GM12872 (cell line): ENCODE measurements around the gene ZRANB1.

ENCODE experiments used
- TF ChIP-seq, protein P1 (sequence below): IDR thresholded peaks from 3 replicates; pipeline ENCODE4 v1.5.1; 2011; ENCODE audit warnings: low read depth, mild to moderate bottlenecking, low read length, moderate library complexity; ENCODE audit not compliant: insufficient read depth

ZRANB1 gene

DNA sequence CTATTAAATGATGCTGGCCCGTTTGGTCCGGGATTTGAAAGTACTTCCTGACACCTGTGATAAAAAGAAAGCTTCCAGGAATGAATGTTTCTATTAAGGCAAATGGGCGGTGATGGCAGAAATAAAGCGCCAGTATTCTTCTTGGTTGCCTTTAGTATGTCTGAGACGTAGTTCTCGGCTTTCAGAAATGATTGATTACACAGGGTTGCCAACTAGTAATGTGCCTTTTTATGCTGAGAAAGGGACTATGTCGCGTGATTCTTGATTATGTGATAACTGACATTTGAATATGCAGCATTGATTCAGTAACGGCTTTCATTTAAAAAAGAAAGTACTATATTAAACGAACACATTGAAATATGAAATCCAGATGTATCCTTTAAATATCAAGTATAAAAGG, 13.9 kb downstream of the ZRANB1 start:
- TF ChIP-seq, protein P1, sequence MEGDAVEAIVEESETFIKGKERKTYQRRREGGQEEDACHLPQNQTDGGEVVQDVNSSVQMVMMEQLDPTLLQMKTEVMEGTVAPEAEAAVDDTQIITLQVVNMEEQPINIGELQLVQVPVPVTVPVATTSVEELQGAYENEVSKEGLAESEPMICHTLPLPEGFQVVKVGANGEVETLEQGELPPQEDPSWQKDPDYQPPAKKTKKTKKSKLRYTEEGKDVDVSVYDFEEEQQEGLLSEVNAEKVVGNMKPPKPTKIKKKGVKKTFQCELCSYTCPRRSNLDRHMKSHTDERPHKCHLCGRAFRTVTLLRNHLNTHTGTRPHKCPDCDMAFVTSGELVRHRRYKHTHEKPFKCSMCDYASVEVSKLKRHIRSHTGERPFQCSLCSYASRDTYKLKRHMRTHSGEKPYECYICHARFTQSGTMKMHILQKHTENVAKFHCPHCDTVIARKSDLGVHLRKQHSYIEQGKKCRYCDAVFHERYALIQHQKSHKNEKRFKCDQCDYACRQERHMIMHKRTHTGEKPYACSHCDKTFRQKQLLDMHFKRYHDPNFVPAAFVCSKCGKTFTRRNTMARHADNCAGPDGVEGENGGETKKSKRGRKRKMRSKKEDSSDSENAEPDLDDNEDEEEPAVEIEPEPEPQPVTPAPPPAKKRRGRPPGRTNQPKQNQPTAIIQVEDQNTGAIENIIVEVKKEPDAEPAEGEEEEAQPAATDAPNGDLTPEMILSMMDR = no peak

DNA sequence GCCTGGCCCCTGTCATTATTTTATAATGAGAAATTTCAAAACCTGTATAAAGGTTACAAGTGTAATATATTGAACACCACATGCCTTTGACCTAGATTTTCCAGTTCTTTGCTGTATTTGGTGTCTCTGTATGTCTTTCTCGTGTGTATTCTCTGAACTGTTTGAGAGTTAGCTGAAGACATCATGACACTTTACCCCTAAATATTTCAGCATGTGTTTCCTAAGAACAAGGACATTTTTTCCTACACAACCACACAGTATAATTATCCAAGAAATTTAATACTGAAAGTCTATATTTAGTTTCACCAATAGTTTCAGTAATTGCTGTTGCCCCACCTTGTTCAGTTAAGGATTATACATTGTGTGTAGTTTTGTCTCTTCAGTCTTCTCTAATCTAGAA, 14.8 kb downstream of the ZRANB1 start:
- TF ChIP-seq, protein P1 = no peak

DNA sequence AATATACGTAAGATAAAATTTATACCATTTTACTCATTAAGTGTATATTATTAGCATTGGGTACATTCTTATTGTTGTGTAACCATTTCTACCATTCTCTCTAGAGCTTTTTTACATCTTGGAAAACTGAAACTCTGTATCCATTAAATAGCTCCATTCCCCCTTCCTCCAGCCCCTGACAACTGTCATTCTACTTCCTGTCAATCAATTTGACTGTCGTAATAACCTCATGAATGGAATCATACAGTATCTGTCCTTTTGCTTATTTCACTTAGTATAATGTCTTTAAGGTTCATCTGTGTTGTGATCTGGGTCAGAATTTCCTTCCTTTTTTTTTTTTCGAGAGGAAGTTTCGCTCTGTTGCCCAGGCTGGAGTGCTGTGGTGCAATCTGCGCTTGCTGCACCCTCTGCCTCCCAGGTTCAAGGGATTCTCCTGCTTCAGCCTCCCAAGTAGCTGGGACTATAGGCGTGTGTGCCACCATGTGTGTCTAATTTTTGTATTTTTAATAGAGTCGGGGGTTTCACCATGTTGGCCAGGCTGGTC, 15.6 kb downstream of the ZRANB1 start:
- TF ChIP-seq, protein P1 = no peak

DNA sequence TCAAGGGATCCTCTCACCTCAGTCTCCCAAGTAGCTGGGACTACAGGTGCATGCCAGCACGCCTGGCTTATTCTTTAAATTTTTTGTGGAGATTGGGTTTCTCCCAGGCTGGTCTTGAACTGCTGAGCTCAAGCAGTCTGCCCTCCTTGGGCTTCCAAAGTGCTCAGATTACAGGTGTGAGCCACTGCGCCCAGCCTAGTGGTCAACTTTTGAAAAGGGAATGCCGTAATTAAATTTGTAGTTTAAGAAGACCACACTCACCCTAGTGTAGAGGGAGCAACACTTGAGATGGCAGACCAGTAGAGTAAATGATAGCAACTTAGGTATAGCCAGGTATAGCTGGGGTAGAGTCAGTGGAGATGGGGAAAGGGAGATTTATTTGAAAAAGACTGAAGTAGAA, 17.6 kb downstream of the ZRANB1 start:
- TF ChIP-seq, protein P1 = no peak

DNA sequence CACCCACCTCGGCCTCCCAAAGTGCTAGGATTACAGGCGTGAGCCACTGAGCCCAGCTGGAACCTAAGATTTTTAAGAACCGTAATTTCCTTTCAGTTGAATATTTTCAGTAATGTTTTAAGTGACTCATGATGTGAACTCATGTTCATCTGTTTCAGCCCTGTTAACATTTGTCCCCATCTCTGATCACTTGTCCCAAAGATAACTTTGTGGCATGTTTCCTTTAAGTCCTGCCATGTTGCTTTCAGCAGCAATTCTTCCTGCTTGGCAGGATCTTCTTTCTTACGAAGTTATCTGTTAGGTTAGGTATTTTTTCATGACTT, 19.3 kb downstream of the ZRANB1 start:
- TF ChIP-seq, protein P1 = no peak

DNA sequence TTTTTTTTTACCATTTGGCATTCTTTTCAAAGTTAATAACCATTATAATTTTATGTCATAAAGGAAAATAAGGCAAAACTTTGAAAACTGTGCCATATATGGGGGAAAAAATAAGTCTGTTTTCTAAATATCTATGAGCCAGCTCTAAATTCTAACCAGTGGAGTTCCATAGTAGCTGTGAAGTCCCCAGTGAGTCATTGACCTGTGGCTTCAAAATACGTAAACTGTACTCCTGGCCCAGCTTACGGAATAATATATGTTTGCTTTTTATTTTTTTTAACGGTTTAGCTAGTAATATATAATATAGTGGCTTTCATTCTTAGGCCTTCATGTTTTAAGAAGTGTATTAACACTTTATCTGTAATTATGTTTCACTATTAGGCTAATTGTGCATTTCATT, 20.5 kb downstream of the ZRANB1 start:
- TF ChIP-seq, protein P1 = no peak

DNA sequence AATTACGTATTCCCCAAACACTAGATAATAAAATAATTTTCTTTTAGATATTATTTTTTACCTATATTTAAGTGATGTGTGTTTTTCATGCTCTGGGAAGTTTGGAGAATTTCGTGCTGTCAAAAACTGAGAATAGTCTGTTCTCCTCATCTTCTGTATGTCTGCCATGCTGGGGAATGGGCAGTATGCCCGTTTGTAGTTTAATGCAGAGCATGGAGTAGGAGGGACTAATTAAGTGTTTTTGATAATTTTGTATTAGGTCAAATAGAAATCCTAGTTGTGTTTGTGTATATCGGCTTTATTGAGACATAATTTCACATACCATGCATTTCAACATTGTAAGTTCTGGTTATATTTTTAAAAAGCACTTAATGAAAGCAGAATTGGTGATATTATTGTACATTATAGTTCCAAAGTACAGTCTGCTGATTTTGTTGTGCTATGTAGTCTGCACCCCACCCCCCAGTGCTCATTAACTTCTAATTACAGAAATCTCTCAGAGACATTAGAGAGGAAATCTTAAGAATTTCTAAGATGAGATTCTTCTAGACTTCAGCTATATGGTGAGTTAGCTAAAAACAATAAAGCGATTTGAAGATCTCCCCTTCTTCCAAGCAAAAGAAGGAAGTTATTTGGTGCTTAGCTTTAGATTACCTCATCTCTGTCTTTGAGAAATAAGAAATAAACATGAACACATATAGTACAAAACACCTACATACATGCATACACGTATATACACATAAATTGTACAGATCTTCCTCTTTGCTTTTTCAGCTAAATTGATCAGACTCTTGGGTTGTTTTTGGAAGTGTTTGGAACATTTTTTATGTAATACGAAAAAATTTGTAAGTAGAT, 22.2 kb downstream of the ZRANB1 start:
- TF ChIP-seq, protein P1 = no peak
